Fibroblast of pulmonary artery (primary cell): ENCODE data around the gene NUAK2.

ENCODE experiments used
- DNase-seq: peaks from one replicate; pipeline ENCODE4 v3.0.0-alpha.2; 2010; ENCODE audit warnings: low read depth
- H3K4me3 ChIP-seq: replicated peaks from 2 replicates; pipeline ENCODE4 v1.5.1; 2011; ENCODE audit warnings: low read depth, mild to moderate bottlenecking, control low read depth, low read length, moderate library complexity
- CTCF ChIP-seq: IDR thresholded peaks from 2 replicates; pipeline ENCODE4 v1.5.1; 2011; ENCODE audit warnings: mild to moderate bottlenecking, control low read depth, low read length, inconsistent platforms; ENCODE audit errors: missing control alignments

The NUAK2 gene

GRCh38 chr1:205353612-205354011, 32.1 kb upstream of the NUAK2 start:
- no peak for TF ChIP-seq CTCF
- DNase-seq: no peak
- H3K4me3 ChIP-seq: no peak overlapping the region

- TF ChIP-seq CTCF: no peak
- DNase-seq: no peak
- no peak overlapping the region for H3K4me3 ChIP-seq
Measured at GRCh38 chr1:205353191-205353590, 31.6 kb upstream of the NUAK2 start.

GRCh38 chr1:205351984-205352713, 30.6 kb upstream of the NUAK2 start:
- no peak overlapping the region for H3K4me3 ChIP-seq
- no peak for DNase-seq
- no peak for TF ChIP-seq CTCF

GRCh38 chr1:205350691-205351141, 29.2 kb upstream of the NUAK2 start:
- no peak for DNase-seq
- TF ChIP-seq CTCF: no peak
- H3K4me3 ChIP-seq: no peak overlapping the region

GRCh38 chr1:205350124-205350523, 28.6 kb upstream of the NUAK2 start:
- H3K4me3 ChIP-seq: no peak overlapping the region
- TF ChIP-seq CTCF: no peak
- DNase-seq: no peak

- TF ChIP-seq CTCF: no peak
- no peak for DNase-seq
- H3K4me3 ChIP-seq: no peak overlapping the region
Measured at GRCh38 chr1:205348554-205349487, 27.3 kb upstream of the NUAK2 start.
